ENCODE results near the gene HINT3.
"Not testable (repeated sequence)": the region's sequence is repeated elsewhere in the genome, so short reads cannot be mapped to it uniquely, and the experiment has no call there.

HINT3 gene

GRCh38 chr6:125956506-125957390 lies at the start of gene HINT3:
Gene HINT3 (plus strand): TSS chr6:125956770. CDS start chr6:125956978, 208 bp downstream.
- peak; percentile 95 for DNase-seq (ENCODE audit: low read depth, low spot score)

DNA sequence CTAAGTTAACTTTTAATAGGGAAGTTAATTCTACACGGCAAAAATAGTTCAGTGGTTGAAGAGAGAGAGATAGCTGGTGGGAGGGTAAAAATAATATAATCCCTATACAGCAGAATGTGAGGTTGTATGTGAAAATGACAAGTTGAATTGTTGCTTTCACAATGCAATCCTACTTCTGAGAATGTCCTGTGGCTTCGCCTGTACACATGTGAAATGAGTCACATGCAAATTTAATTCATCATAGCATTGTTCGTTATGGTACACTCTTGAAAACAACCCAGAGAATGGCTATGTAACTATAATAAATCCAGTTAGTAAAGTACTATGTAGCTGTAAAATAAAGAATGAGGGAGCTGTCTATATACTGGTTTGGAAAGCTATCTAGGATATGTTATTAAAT lies 46.0 kb upstream of the HINT3 start:
- DNase-seq (ENCODE audit: low read depth, low spot score) = no peak

GRCh38 chr6:125911051-125911451 lies 45.5 kb upstream of the HINT3 start:
- DNase-seq (ENCODE audit: low read depth, low spot score) = not testable (repeated sequence)

DNA sequence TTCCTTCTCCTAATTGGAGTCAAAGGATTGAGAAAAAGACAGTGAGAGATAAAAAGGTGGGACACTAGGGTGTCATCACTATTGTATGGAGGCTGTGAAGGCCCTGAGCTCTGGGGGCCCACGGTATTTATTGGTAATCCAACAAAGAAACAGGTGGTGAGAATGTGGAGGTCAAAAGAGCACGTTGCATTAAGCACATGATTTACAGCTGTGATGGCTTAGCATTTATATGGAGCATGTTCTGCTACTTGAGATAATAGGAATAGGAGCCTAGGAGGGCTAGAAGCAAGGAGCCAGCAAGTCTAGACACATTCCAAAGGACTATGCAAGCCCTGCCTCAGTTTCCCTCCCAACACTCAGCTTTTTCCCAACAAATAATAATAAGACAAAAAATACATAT lies 44.1 kb upstream of the HINT3 start:
- DNase-seq (ENCODE audit: low read depth, low spot score) = not testable (repeated sequence)

- DNase-seq (ENCODE audit: low read depth, low spot score) = no peak
These were observed 43.4 kb upstream of the HINT3 start for GRCh38 chr6:125913145-125913544.

DNA sequence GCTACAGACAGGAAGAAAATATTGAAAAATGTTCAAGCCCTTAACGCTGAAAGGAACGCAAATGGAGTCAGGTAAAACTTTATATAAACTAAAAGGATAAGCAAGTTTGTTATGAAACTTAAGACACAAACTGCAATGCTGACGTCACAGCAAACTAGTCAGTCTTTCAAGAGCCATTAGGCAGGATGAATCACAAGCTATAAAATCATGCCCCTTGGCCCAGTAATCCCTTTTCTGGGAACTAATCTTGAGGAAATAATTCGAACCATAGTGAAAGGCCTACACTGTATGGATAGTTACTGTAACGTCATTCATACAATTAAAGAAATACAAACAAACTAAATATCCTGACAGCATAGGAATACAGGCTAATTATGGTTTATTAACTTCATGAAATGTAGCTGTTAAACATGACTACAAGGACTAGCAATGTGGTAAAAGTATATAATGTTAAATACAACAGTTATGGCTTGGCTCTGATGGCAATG lies 42.7 kb upstream of the HINT3 start:
- DNase-seq (ENCODE audit: low read depth, low spot score) = peak; percentile 36

- DNase-seq (ENCODE audit: low read depth, low spot score) = no peak
These were observed 38.3 kb upstream of the HINT3 start for GRCh38 chr6:125918230-125918629.

DNA sequence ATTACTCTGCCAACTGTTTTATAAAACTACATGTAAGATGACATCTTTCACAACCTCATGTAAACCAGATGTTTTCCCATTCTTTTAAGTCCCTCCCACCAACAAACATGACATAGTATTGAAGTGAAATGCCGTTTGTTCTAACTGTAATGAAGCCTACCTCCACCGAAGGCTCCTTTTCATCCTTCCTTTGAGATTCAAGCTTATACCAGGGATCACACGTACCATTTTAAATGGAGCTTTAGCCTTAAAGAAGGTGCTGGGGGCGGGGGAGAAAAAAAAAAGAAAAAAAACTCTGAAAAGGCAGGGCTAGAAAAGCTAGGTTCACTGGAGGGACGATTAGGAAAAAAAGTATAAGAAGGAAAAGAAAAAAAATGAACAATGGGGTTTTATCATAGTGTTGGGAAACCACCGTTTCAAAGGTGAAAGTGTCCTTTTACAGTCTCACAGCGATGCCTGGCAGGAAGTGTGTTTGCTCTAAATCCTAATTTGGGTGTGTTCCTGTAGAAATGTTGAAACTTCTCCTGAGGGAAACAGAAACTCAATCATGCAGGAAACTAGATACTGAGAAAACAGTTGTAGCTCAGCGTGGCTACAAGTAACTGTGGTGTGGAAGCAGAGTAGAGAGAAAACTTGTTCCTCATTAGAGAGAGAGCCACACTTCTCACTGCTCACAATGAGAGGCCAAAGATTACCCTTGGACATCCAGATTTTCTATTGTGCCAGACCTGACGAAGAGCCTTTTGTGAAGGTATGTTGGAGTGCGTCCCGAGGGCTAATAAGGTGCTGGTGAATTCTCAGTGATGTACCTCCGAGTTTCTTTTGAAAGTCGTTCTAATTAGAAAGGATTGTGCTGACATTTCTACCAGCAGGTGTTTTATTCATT lies 37.6 kb upstream of the HINT3 start:
- peak; percentile 57 for DNase-seq (ENCODE audit: low read depth, low spot score)

DNA sequence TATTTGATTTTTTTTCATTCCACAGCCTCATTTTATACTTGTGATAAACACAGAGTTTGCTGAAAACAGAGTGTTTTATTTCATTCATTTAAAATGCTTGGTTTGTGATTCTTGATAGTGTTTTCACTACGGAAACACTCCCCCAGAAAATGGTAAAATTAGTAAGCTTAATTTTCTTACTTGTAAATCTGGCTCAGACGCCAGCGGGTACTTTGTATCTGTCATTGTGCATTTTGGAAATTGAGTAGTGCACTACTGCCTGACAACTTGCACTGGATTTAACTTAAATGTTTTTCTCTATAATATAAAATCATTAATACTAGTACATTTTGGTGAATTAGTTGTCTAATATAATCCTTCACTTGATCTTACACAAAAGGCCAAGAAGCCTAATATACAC lies 37.0 kb upstream of the HINT3 start:
- no peak for DNase-seq (ENCODE audit: low read depth, low spot score)

GRCh38 chr6:125922322-125922860 lies 34.2 kb upstream of the HINT3 start:
- no peak for DNase-seq (ENCODE audit: low read depth, low spot score)

DNA sequence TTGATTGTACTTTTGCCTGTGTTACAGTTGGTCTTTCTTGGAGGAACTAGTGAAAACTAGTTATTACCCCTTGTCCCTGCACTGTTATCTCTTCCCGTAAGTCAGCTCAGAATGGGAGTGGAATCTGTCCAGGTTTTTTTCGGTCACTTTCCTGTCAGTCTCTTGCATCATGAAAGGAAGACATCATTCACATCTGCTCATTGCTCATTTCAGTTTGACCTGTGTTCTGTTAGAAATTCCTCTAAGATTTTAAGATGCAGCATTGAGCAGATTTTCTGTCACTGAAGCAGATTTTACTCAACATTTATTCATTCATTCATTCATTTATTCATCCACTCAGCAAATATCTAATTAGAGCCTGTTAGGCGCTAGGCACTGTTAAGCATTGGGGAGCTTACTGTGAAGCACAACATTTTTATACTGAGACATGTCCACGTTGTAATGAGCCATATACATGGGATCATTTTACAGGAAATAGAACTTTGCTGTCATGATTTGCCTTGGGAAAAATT lies 33.1 kb upstream of the HINT3 start:
- no peak for DNase-seq (ENCODE audit: low read depth, low spot score)

DNA sequence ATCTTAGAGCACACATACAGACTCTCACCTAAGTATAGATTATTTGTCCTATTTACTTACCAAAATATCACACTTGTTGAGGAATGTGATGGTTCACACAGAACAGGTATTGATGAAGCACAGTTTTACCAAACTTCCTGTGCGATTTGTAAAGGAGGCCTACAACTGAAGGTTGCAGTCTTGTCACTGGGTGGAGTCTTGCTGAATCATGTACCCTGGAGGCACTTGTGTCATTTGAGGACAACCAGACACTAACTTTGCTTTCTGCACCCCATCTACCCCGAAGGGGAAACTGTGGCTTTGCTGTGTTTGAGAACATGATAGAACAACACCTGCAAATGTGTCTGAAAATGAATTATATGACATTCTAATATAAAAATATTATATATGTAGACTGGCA lies 32.4 kb upstream of the HINT3 start:
- DNase-seq (ENCODE audit: low read depth, low spot score) = no peak

- no peak for DNase-seq (ENCODE audit: low read depth, low spot score)
These were observed 31.7 kb upstream of the HINT3 start for GRCh38 chr6:125924697-125925358.

GRCh38 chr6:125926711-125927110 lies 29.9 kb upstream of the HINT3 start:
- DNase-seq (ENCODE audit: low read depth, low spot score) = no peak

- DNase-seq (ENCODE audit: low read depth, low spot score) = no peak
These were observed 28.8 kb upstream of the HINT3 start for GRCh38 chr6:125927761-125928160.

DNA sequence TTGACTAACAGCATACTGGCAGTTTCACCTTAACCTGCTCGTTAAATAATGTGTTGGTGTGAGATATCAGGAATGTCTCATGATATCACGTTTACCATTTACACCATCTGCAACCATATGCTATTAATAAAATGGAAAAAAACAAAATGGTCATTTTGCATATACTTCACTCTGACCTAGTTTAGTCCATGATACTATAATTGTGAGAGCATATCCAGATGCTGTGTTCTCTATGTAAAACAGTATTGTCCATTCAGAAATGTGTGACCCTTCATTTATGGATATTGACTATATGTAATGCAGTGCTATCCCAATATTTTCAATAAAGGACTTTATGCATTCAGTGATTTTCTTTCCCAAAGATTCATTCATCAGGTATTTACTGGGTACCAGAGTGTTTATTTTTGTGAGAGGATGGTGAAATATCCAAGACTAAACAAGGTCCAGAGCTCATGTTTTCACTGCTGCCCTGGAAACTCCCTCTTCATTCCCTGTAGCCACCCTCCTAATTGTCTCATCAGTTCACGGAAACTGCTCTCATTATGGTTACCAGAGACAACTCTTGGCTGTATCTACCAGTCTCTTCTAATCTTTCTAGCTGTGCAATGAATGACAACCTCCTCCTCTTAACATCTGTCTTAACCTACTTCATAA lies 25.7 kb upstream of the HINT3 start:
- no peak for DNase-seq (ENCODE audit: low read depth, low spot score)

DNA sequence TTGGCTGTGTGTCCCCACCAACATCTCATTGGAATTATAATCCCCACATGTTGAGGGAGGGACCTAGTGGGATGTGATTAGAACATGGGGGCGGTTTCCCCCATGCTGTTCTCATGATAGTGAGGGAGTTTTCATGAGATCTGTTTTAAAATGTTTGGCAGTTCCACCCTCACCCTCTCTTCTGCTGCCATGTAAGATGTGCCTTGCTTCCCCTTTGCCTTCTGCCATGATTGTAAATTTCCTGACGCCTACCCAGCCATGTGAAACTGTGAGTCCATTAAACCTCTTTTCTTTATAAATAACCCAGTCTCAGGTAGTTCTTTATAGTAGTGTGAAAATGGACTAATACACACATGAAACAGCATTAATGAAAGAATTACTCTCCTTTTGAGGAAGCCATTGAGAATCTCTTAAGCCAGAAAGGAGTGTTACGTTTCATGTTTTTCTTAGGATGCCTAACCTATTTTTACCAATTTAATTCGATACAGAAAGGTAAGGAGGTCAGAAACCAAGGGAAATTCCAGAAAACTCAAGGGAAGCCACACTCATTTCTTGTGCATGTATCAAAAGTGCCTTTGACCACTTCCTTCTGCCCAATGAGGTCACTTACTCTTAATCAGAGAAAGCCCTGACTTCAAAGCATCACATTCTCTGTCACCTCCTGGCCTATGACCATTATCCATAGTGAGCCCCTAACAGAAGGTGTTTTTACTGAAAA lies 24.7 kb upstream of the HINT3 start:
- DNase-seq (ENCODE audit: low read depth, low spot score) = no peak

- no peak for DNase-seq (ENCODE audit: low read depth, low spot score)
These were observed 24.1 kb upstream of the HINT3 start for GRCh38 chr6:125932451-125932795.

DNA sequence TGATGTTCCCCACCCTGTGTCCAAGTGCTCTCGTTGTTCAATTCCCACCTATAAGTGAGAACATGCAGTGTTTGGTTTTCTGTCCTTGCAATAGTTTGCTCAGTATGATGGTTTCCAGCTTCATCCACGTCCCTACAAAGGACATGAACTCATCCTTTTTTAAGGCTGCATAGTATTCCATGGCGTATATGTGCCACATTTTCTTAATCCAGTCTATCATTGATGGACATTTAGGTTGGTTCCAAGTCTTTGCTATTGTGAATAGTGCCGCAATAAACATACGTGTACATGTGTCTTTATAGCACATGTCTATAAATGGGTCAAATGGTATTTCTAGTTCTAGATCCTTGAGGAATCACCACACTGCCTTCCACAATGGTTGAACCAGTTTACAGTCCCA lies 21.1 kb upstream of the HINT3 start:
- not testable (repeated sequence) for DNase-seq (ENCODE audit: low read depth, low spot score)

DNA sequence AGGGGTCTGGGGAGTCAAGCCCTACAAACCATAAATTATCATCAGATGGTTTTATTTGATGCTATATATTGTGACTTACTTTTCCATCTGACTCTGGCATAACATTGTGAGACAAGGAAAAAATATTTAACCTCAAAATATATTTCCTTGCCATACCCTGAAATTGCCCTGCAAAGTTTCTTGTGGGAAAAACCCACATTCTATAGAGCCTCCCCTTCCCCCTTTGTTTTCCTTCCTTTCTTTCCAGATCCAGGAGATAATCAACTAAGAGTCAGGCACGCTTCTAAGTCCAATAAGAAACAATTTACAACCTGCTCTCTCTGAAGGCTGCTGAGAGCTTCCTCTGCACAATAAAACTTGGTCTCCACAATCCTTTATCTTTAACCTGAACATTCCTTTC lies 17.5 kb upstream of the HINT3 start:
- DNase-seq (ENCODE audit: low read depth, low spot score) = no peak
